ENCODE results near the gene KIAA1958.

The KIAA1958 gene

GRCh38 chr9:112608851-112609250, 122.2 kb downstream of the KIAA1958 start:
- no peak for DNase-seq

GRCh38 chr9:112615584-112616266, 129.1 kb downstream of the KIAA1958 start:
- DNase-seq = no peak

- DNase-seq = no peak
Measured at GRCh38 chr9:112617371-112617770, 130.7 kb downstream of the KIAA1958 start.

- no peak for DNase-seq
Measured at GRCh38 chr9:112618385-112619009, 131.9 kb downstream of the KIAA1958 start.

- DNase-seq = no peak
Measured at GRCh38 chr9:112620388-112620787, 133.8 kb downstream of the KIAA1958 start.

- no peak for DNase-seq
Measured at GRCh38 chr9:112621018-112621655, 134.5 kb downstream of the KIAA1958 start.

- no peak for DNase-seq
Measured at GRCh38 chr9:112623198-112623597, 136.6 kb downstream of the KIAA1958 start.

- DNase-seq = no peak
Measured at GRCh38 chr9:112624711-112625707, 138.4 kb downstream of the KIAA1958 start.

- peak in 1 of 3 experiments; percentile 16 for DNase-seq
Measured at GRCh38 chr9:112629671-112630485, 143.3 kb downstream of the KIAA1958 start.

GRCh38 chr9:112631313-112632070, 144.9 kb downstream of the KIAA1958 start:
- no peak for DNase-seq

- DNase-seq = no peak
Measured at GRCh38 chr9:112640311-112640710, 153.7 kb downstream of the KIAA1958 start.

GRCh38 chr9:112642126-112642525, 155.5 kb downstream of the KIAA1958 start:
- DNase-seq = no peak

- DNase-seq = no peak
Measured at GRCh38 chr9:112647596-112647995, 161.0 kb downstream of the KIAA1958 start.

- DNase-seq = no peak
Measured at GRCh38 chr9:112648624-112649023, 162.0 kb downstream of the KIAA1958 start.

GRCh38 chr9:112654282-112654681, 167.7 kb downstream of the KIAA1958 start:
- DNase-seq = no peak

- no peak for DNase-seq
Measured at GRCh38 chr9:112655668-112656067, 169.0 kb downstream of the KIAA1958 start.

GRCh38 chr9:112659906-112660305, 173.3 kb downstream of the KIAA1958 start:
- no peak for DNase-seq

- no peak for DNase-seq
Measured at GRCh38 chr9:112663681-112664080, 177.1 kb downstream of the KIAA1958 start.

GRCh38 chr9:112664531-112664930, 177.9 kb downstream of the KIAA1958 start:
- no peak for DNase-seq

- no peak for DNase-seq
Measured at GRCh38 chr9:112665347-112665746, 178.7 kb downstream of the KIAA1958 start.

GRCh38 chr9:112669326-112669725, 182.7 kb downstream of the KIAA1958 start:
- DNase-seq = no peak

Data from NCI-H1417 (cell line).